Measurements from ENCODE around the gene DDX55.

The DDX55 gene

GRCh38 chr12:123614531-123614930 is 12.6 kb downstream of the DDX55 start:
- DNase-seq (ENCODE audit: low read depth) = peak; percentile 47

- no peak for DNase-seq (ENCODE audit: low read depth)
These were observed 15.2 kb downstream of the DDX55 start for GRCh38 chr12:123617144-123617543.

- DNase-seq (ENCODE audit: low read depth) = no peak
These were observed 15.7 kb downstream of the DDX55 start for GRCh38 chr12:123617580-123617979.

- no peak for DNase-seq (ENCODE audit: low read depth)
These were observed 19.2 kb downstream of the DDX55 start for GRCh38 chr12:123621101-123621500.

- DNase-seq (ENCODE audit: low read depth) = no peak
These were observed 20.0 kb downstream of the DDX55 start for GRCh38 chr12:123621619-123622530.

GRCh38 chr12:123633379-123634141 is 31.7 kb downstream of the DDX55 start, which contains the start of the genes EIF2B1 and GTF2H3:
Gene EIF2B1 (minus strand): TSS chr12:123633686. CDS start chr12:123633557, 129 bp downstream.
Gene GTF2H3 (plus strand): TSS chr12:123633829. CDS start chr12:123633860, 31 bp downstream.
- peak; percentile 79 for DNase-seq (ENCODE audit: low read depth)

GRCh38 chr12:123634142-123634561 is 32.3 kb downstream of the DDX55 start:
- DNase-seq (ENCODE audit: low read depth) = no peak

GRCh38 chr12:123643911-123644310 is 42.0 kb downstream of the DDX55 start:
- DNase-seq (ENCODE audit: low read depth) = no peak

GRCh38 chr12:123645380-123645779 is 43.5 kb downstream of the DDX55 start:
- no peak for DNase-seq (ENCODE audit: low read depth)

- DNase-seq (ENCODE audit: low read depth) = no peak
These were observed 44.0 kb downstream of the DDX55 start for GRCh38 chr12:123645878-123646277.

- DNase-seq (ENCODE audit: low read depth) = no peak
These were observed 46.5 kb downstream of the DDX55 start for GRCh38 chr12:123648401-123648800.

- no peak for DNase-seq (ENCODE audit: low read depth)
These were observed 52.3 kb downstream of the DDX55 start for GRCh38 chr12:123654129-123654701.

GRCh38 chr12:123655420-123655819 is 53.5 kb downstream of the DDX55 start:
- DNase-seq (ENCODE audit: low read depth) = no peak

GRCh38 chr12:123656392-123656791 is 54.5 kb downstream of the DDX55 start:
- no peak for DNase-seq (ENCODE audit: low read depth)

- no peak for DNase-seq (ENCODE audit: low read depth)
These were observed 55.3 kb downstream of the DDX55 start for GRCh38 chr12:123657211-123657610.

- peak; percentile 84 for DNase-seq (ENCODE audit: low read depth)
These were observed 58.3 kb downstream of the DDX55 start for GRCh38 chr12:123659996-123660727.

- no peak for DNase-seq (ENCODE audit: low read depth)
These were observed 65.9 kb downstream of the DDX55 start for GRCh38 chr12:123667771-123668170.

Data from HS-5 (cell line).